Cardiac fibroblast (primary cell): ENCODE results near the gene SLC35E4.

ENCODE experiments used
- DNase-seq, 2 donors: peaks; one replicate each; pipeline versions ENCODE4 v3.0.0 to v3.0.0-alpha.2; 2010; ENCODE audit warnings: low read depth in 2 of 2
- H3K4me3 ChIP-seq, 2 donors: replicated peaks in 1 of 2; 1 replicate in 1 of 2; 2 replicates in 1 of 2; pipeline ENCODE4 v1.5.1; 2011; ENCODE audit warnings: low read depth in 2 of 2, low read length in 2 of 2, mild to moderate bottlenecking in 2 of 2, moderate library complexity in 1 of 2
- TF ChIP-seq, protein P1 (sequence below): IDR thresholded peaks from one replicate; pipeline ENCODE4 v1.5.1; 2011; ENCODE audit warnings: low read depth, mild to moderate bottlenecking, low read length, inconsistent platforms

The SLC35E4 gene

DNA sequence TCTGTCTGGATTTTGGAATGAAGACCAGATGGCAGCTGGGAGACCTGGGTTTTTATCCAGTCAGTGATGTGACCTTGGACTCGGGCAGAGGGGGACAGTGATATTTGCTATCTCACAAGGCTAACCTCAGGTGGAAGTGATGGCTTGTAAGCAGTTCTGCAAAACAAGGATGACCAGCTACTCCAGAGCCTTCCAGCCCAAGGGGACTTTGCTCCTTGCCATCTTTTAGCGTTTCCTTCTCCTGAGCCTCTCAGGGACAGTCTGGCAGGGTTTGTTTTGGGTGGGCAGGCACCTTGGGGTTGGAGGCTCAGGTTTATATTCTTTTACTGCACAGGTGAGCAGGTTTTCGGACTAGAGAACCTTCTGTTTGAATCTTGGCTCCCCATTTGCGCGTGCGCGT lies 49.6 kb downstream of the SLC35E4 start:
- TF ChIP-seq, protein P1, sequence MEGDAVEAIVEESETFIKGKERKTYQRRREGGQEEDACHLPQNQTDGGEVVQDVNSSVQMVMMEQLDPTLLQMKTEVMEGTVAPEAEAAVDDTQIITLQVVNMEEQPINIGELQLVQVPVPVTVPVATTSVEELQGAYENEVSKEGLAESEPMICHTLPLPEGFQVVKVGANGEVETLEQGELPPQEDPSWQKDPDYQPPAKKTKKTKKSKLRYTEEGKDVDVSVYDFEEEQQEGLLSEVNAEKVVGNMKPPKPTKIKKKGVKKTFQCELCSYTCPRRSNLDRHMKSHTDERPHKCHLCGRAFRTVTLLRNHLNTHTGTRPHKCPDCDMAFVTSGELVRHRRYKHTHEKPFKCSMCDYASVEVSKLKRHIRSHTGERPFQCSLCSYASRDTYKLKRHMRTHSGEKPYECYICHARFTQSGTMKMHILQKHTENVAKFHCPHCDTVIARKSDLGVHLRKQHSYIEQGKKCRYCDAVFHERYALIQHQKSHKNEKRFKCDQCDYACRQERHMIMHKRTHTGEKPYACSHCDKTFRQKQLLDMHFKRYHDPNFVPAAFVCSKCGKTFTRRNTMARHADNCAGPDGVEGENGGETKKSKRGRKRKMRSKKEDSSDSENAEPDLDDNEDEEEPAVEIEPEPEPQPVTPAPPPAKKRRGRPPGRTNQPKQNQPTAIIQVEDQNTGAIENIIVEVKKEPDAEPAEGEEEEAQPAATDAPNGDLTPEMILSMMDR: no peak
- no peak overlapping the region for H3K4me3 ChIP-seq
- no peak for DNase-seq

DNA sequence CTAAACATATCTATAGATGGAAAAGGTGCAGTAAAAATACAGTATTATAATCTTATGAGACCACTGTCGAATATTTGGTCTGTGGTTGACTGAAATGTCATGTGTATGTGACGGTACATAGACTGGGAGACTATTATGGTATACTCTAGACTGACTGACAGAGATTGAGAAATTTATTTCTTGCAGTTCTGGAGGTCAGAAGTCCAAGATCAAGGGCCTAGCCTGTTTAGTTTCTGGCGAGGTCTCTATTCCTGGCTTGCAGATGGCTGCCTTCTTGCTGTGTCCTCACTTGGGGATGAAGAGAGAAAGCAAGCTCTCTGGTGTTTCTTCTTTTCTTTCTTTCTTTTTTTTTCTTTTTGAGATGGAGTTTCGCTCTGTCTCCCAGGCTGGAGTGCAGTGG lies 51.8 kb downstream of the SLC35E4 start:
- no peak overlapping the region for H3K4me3 ChIP-seq
- no peak for DNase-seq
- TF ChIP-seq, protein P1: no peak

DNA sequence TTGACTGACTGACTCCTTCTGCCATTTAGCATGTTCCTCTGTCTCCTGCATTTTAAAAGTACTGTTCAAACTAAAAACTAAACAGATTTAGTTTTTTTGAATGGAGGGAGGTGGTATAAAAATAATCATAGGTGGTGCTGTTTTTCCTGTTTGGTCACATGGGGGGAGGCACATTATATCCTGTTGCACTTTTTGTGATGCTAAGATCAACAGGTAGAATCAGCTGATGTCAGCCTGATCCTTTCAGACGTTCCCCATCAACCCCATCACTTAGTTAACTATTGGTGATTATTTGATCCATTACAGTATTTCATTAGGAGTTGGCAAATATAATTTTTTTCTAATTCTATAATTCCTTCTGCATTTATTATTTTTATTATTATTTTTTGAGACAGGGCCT lies 54.0 kb downstream of the SLC35E4 start:
- DNase-seq: no peak
- H3K4me3 ChIP-seq: no peak overlapping the region
- TF ChIP-seq, protein P1: no peak

DNA sequence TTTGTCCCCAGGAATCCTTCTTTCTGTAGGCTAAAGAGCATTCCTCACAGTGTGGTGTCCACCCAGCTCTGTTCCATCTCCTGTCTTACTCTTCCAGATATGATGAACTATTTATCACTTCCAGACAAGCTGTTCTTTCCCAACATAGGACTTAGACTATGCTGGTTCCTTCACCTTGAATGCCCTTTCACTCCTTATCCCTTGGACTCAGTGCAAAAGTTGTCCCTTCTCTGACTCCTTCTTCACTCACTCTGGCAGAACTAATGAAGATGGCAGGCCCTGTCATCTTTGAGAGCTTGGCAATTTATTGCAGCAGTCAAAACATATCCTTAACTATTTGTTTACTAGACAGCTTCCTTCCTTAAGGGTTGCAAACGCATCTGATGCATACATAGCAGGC lies 55.6 kb downstream of the SLC35E4 start:
- no peak for DNase-seq
- TF ChIP-seq, protein P1: no peak
- no peak overlapping the region for H3K4me3 ChIP-seq

DNA sequence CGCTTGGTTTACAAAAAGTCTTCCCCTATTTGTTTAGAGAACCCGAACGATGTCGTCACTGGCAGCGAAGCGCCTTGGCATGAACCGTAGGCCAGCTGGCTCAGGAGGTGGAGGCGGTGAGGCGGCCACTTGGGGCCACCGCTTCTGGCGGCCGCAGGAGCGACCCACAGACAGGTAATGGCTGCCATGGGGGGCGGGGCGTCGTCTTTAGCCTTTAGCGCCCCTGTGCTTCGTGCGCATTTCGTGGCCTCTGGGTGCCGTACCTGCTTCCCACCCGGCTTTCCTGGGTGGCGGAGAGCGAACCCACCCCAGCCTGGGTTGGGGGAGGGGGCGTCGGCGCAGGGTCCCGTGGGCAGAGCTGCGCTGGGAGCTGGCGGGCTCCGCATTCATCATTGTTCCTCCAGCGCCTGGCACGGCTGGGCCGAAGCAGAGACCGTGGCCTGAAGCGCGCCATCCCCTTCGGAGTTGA lies 58.6 kb downstream of the SLC35E4 start:
- peak in 1 of 2 donors; percentile 25 for DNase-seq
- TF ChIP-seq, protein P1: no peak
- H3K4me3 ChIP-seq: peak overlapping the region; percentile 59 to 67

DNA sequence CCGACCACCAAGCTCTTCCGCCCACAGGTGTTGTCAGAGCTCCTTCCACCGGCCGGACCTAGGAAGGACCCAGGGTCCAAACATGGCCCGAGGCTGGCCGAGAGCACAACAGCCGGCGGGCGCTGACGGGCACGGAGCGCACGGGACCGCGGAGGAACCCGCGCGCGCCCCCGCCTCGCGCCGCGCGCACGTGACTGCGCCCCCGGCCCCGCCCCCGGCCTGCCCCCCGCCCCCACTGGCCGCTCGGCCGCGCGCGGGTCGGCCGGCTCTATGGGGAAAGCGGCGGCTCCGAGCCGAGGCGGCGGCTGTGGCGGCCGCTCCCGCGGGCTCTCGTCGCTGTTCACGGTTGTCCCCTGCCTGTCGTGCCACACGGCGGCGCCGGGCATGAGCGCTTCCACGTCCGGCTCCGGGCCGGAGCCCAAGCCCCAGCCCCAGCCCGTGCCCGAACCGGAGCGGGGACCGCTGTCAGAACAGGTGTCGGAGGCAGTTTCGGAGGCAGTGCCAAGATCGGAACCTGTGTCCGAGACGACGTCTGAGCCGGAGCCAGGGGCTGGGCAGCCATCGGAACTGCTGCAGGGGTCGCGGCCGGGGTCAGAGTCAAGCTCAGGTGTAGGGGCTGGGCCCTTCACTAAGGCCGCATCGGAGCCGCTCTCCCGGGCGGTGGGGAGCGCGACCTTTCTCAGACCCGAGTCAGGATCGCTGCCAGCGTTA lies 59.2 kb downstream of the SLC35E4 start, which contains the start of gene OSBP2:
Gene OSBP2, plus strand, starts transcription at position 235 of the 711 bp plus-strand sequence. Its CDS starts 36 bp downstream, at position 271.
- H3K4me3 ChIP-seq: peak within 1 kb of the TSS; percentile 59 to 67
- no peak for DNase-seq
- TF ChIP-seq, protein P1: no peak
